SU-DHL-6 (cell line): ENCODE results near the gene DBN1.

Experiments used
- CTCF ChIP-seq: fragments of 200-600 bp; sonication (generic); IDR thresholded peaks from one replicate; pipeline ENCODE4 v1.5.1; 2017; ENCODE audit warnings: antibody characterized with exemption, mild to moderate bottlenecking, low read length, moderate library complexity; ENCODE audit not compliant: insufficient read depth, poor library complexity, severe bottlenecking
- EZH2phosphoT487 ChIP-seq: fragments of 200-600 bp; sonication (generic), shearing (Covaris generic); conservative IDR thresholded peaks from 2 replicates; pipeline ENCODE4 v1.6.1; 2018; ENCODE audit warnings: mild to moderate bottlenecking, antibody characterized with exemption, low read length, moderate library complexity, mixed read lengths

GRCh38 chr5:177478711-177479646 lies 5.5 kb upstream of the DBN1 start:
- TF ChIP-seq CTCF (no peak), EZH2phosphoT487 (no peak)
